ENCODE results near the gene KRTAP4-9. TPM values are rescaled to one million over a fixed set of nuclear protein-coding genes. Genes with fewer than 3 reads are reported as not detected.
"Not testable (repeated sequence)": the region's sequence is repeated elsewhere in the genome, so short reads cannot be mapped to it uniquely, and the experiment has no call there.

Gene KRTAP4-9
- total and polyA plus RNA-seq, 12 donors = not detected

DNA sequence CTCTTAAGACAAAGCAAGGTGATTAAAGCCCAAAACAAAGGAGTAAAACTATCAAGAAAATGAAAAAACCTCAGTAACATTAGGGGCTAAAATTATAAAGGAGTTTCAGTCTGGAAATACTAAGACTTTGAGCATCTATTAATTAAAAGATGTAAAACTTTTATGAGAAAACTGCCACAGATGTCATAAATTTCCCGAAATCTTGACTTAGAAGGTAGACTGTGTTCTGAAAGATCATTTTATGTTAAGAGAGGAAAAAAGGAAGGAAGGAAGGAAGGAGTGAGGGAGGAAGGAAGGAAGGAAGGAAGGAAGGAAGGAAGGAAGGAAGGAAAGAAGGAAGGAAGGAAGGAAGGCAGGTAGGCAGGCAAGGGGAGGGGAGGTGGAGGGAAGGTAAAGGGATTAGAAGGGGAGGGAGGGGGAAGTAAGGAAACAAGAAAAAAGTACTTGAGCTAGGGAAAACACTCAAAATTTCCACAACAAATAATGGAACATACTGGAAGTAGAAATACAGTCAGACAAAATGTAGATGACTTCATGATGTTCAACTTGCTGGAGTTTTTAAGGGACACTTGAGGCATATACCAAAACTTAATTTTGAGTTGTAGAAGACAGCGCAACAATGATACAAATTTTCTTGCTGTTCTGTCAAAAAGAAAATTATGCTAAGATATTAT, 42.5 kb downstream of the KRTAP4-9 start:
- no peak overlapping the region for H3K27ac ChIP-seq
- no peak for DNase-seq
- H3K4me1 ChIP-seq (replicated peaks in 1 of 2) = no peaks in the 10 kb centered on the region
- TF ChIP-seq, protein P1, sequence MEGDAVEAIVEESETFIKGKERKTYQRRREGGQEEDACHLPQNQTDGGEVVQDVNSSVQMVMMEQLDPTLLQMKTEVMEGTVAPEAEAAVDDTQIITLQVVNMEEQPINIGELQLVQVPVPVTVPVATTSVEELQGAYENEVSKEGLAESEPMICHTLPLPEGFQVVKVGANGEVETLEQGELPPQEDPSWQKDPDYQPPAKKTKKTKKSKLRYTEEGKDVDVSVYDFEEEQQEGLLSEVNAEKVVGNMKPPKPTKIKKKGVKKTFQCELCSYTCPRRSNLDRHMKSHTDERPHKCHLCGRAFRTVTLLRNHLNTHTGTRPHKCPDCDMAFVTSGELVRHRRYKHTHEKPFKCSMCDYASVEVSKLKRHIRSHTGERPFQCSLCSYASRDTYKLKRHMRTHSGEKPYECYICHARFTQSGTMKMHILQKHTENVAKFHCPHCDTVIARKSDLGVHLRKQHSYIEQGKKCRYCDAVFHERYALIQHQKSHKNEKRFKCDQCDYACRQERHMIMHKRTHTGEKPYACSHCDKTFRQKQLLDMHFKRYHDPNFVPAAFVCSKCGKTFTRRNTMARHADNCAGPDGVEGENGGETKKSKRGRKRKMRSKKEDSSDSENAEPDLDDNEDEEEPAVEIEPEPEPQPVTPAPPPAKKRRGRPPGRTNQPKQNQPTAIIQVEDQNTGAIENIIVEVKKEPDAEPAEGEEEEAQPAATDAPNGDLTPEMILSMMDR (IDR thresholded peaks at IDR 0.05) = no peak
- no peak for TF ChIP-seq POLR2A (IDR thresholded peaks at IDR 0.05)
- intact Hi-C loops (cut with DNase I) = no loop called here
- no peak overlapping the region for H3K4me3 ChIP-seq
- 85 to 94% (median 88%) methylated on average over 2 of the region's 2 CpGs for WGBS, 4 donors
- H3K9me3 ChIP-seq (replicated peaks in 1 of 3) = no peaks in the 10 kb centered on the region
- H3K36me3 ChIP-seq (replicated peaks in 1 of 2) = no peaks in the 10 kb centered on the region
- peaks cover 5% of the 10 kb centered on the region for H3K27me3 ChIP-seq

DNA sequence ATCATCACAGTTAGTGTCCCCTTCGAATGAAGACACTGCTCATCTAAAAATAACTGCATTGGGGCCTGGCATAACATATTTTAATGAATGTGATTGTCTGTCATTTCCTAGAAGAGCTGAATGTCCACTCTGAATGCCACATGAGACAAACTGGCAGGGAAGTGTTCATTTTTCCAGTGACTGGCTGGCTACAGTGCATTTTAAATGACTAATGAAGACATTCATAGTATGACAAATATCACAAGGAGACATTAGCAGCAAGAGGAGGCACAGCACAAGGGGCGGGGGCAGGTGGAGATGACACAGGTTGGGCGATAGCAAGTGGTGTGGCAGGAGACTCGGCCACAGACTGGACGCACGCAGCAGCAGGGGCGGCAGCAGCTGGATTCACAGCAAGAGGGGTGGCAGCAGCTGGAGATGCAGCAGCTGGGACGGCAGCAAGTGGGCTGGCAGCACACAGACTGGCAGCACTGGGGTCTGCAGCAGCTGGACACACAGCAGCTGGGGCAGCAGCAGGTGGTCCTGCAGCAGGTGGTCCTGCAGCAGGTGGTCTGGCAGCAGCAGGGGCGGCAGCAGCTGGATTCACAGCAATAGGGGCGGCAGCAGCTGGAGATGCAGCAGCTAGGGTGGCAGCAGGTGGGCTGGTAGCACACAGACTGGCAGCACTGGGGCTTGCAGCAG, 43.9 kb downstream of the KRTAP4-9 start:
- H3K27me3 ChIP-seq; H3K4me1 ChIP-seq (replicated peaks in 1 of 2); H3K27ac ChIP-seq; intact Hi-C loops (cut with DNase I); H3K36me3 ChIP-seq (replicated peaks in 1 of 2); H3K9me3 ChIP-seq (replicated peaks in 1 of 3); DNase-seq; H3K4me3 ChIP-seq: not testable (repeated sequence)
- 71 to 85% (median 79%) methylated on average over 8 to 10 of the region's 10 CpGs for WGBS, 4 donors

DNA sequence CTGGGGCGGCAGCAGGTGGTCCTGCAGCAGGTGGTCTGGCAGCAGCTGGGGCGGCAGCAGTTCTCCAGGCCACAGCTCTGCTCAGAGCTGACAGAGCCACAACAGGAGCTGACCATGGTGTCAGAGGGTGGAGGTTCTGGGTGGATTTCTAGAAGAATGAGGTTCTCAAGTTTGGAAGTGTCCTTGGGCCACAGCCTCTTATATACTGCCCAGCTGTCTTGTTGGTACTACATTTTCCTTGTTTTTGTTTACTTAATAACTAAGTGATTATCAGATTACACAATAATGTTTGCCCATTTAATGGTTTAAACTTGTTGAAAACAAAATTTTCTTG, 44.4 kb downstream of the KRTAP4-9 start, which contains the start of gene KRTAP4-5:
KRTAP4-5 (minus strand) TSS at position 174 of the 334 bp plus-strand sequence; CDS start at position 116, 58 bp downstream.
- H3K36me3 ChIP-seq (replicated peaks in 1 of 2) = no peaks in the 10 kb centered on the region
- 29 to 90% (median 71%) methylated on average over 1 to 2 of the region's 2 CpGs for WGBS, 4 donors
- DNase-seq = no peak
- no peaks in the 10 kb centered on the region for H3K9me3 ChIP-seq (replicated peaks in 1 of 3)
- no peak for TF ChIP-seq POLR2A (IDR thresholded peaks at IDR 0.05)
- TF ChIP-seq, protein P1 (IDR thresholded peaks at IDR 0.05) = no peak
- no peak within 1 kb of the TSS for H3K27ac ChIP-seq
- no peaks in the 10 kb centered on the region for H3K4me1 ChIP-seq (replicated peaks in 1 of 2)
- intact Hi-C loops (cut with DNase I) = no loop called here
- H3K27me3 ChIP-seq = peaks cover 6% of the 10 kb centered on the region
- H3K4me3 ChIP-seq = no peak within 1 kb of the TSS

DNA sequence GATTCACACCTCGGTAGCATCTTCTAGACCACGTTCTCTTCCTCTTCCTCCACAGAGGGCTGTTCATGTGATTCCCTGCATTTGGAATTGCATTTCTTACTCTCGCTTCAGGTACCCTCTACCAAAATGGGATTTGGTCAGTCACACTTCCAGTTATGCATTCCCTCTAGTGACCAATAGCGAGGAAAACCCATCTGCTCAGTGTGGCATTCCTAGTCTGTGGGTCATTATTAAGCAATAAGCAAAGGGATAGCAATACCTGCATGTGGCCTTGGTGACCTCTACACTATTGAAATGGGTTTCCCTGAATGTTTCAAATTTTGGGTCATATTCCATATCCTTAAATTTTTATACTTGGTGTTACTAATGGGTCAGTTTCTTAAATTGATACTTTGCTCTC, 44.8 kb downstream of the KRTAP4-9 start:
- intact Hi-C loops (cut with DNase I) = no loop called here
- H3K36me3 ChIP-seq (replicated peaks in 1 of 2) = no peaks in the 10 kb centered on the region
- no peak overlapping the region for H3K4me3 ChIP-seq
- peaks cover 11% of the 10 kb centered on the region for H3K27me3 ChIP-seq
- DNase-seq = no peak
- no peak overlapping the region for H3K27ac ChIP-seq
- no peak for TF ChIP-seq POLR2A (IDR thresholded peaks at IDR 0.05)
- TF ChIP-seq, protein P1 (IDR thresholded peaks at IDR 0.05) = no peak
- no peaks in the 10 kb centered on the region for H3K9me3 ChIP-seq (replicated peaks in 1 of 3)
- H3K4me1 ChIP-seq (replicated peaks in 1 of 2) = no peaks in the 10 kb centered on the region
- 82 to 86% (median 83%) methylated on average over 4 of the region's 4 CpGs for whole genome bisulfite sequencing, 4 donors

Data from adrenal gland (tissue), 12 donors.